Fibroblast of skin of scalp (primary cell): ENCODE measurements around the gene EGR1.
"Not testable (repeated sequence)": the region's sequence is repeated elsewhere in the genome, so short reads cannot be mapped to it uniquely, and the experiment has no call there.

Source experiments
- DNase-seq: peaks from one replicate; pipeline ENCODE4 v3.0.0-alpha.2; 2013

Gene EGR1

GRCh38 chr5:138469540-138470321 is 4.5 kb downstream of the EGR1 start:
- DNase-seq: no peak

GRCh38 chr5:138470322-138471051 is 5.2 kb downstream of the EGR1 start:
- DNase-seq: no peak

DNA sequence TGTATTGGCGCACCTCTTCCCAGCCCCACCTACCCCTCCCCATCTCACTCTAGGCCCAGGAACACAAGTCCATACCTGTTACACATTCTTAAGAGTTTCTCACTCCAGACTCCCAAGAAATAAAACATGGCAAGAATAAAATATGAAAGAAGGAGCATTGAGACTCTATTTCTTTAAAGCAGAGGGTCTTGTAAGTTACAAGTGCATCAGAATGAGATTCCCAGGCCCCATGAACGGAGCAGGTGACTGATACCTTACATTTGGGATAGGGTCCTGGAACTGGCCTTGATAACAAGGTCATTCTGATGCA is 5.7 kb downstream of the EGR1 start:
- no peak for DNase-seq

DNA sequence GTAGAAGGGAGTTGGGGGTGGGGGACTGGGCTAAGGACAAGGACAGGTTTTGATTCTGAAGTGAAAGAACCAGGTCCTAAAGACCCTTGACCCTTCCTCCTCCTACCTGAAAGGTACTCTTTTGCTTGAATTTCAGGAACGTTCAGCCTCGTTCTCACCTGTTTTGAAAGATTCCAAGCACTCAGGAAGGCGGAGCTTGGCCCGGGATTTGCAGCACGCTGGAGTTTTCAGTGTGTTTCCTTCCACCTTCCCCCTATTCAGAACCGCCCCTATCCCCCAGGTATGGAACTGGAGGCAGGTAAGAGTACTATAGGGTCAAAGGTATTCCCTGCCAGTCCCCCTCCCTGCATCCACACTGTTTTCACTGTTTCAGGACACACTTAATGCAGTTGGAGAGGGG is 7.1 kb downstream of the EGR1 start:
- no peak for DNase-seq

DNA sequence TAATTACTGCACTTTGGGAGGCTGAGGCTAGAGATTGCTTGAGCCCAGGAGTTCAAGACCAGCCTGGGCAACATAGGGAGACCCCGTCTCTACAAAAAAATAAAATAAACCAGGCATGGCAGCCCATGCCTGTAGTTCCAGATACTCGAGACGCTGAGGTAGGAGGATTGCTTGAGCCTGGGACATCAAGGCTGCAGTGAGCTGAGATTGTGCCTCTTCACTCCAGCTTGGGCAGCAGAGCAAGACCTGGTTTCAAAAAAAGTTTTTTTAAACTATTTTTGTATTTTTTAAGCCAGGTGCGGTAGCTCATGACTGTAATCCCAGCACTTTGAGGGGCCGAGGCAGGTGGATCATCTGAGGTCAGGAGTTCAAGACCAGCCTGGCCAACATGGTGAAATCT is 7.9 kb downstream of the EGR1 start:
- not testable (repeated sequence) for DNase-seq

DNA sequence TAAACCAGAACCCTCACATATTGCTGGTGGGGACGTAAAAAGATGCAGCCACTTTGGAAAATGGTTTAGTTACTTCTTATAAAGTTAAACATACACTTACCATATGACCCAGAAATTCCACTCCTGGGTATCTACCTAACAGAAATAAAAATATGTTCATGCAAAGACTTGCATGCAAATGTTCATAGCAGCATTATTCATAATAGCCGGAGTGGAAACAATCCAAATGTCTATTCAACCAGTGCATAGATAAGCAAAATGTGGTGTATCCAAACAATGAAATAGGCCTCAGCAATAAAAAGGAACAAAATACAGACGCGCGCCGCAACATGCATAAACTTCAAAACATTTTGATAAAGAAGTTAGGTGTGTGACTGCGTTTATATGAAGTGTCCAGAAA is 11.6 kb downstream of the EGR1 start:
- DNase-seq: no peak

- DNase-seq: no peak
Observed at GRCh38 chr5:138482638-138483037, 17.4 kb downstream of the EGR1 start.

DNA sequence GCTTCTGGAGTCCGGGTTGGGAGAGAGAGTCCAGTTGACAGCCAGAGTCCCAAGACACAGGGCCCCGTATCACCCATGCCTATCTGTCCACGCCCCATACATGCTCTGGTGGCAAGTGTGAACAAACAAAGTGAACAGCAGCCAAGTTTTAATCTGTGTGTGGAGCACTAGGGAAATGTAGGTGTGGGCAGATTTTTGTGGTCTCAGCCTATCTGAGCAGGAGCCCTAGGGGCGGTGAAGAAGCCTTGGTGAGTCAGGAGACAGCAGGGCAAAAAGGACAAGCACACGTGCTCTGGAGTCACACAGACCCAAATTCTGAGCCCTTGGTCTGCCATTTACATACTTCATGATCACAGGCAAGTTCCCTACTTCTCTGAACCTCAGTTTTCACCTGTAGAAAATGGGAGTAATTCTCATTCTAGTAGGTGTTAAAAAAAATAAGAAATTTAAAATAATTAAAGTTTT is 23.2 kb downstream of the EGR1 start:
- DNase-seq: no peak

GRCh38 chr5:138489683-138490061 is 24.4 kb downstream of the EGR1 start:
- no peak for DNase-seq

GRCh38 chr5:138490648-138491283 is 25.5 kb downstream of the EGR1 start:
- DNase-seq: no peak

- no peak for DNase-seq
Observed at GRCh38 chr5:138491284-138491648, 26.0 kb downstream of the EGR1 start.

- peak; percentile 91 for DNase-seq
Observed at GRCh38 chr5:138491669-138492559, 26.6 kb downstream of the EGR1 start.

DNA sequence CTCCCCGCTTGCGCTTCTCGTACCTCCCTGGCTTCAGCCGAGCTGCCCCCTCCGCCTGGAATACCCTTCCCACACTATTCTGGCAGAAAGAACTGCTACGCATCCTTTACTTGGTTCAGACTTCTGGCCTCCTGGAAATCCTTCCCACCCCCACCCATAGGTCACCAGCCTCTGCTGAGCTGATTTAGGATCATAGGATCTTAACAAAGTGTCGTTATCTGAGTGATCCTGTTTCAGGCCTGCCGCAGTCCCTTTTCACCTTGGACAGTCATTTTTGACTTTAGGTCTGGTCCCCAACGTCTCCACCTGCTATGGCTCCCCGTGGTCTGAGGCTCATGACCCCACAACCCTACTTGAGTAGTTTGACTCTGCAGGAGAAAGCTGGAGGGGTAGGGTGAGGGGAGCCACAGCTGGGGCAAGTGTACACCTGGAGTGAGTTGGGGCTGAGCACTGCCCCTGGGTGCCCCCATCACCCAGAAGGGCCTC is 27.3 kb downstream of the EGR1 start:
- DNase-seq: no peak

GRCh38 chr5:138495351-138495750 is 30.1 kb downstream of the EGR1 start:
- no peak for DNase-seq

- DNase-seq: no peak
Observed at GRCh38 chr5:138498376-138498775, 33.1 kb downstream of the EGR1 start.

- DNase-seq: no peak
Observed at GRCh38 chr5:138502121-138502520, 36.8 kb downstream of the EGR1 start.

DNA sequence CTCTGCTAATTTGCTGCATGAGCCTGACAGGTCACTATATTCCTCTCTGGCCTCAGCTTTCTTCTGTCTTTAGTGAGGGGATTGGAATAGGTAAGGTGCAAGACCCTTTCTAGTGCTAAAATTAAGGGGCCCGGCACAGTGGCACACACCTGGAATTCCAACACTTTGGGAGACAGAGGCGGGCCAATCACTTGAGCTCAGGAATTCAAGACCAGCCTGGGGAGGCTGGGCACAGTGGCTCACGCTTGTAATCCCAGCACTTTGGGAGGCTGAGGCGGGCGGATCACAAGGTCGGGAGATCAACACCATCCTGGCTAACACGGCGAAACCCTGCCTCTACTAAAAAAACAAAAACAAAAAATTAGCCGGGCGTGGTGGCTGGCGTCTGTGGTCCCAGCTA is 37.2 kb downstream of the EGR1 start:
- no peak for DNase-seq

- peak; percentile 64 for DNase-seq
Observed at GRCh38 chr5:138503487-138504270, 38.4 kb downstream of the EGR1 start.

DNA sequence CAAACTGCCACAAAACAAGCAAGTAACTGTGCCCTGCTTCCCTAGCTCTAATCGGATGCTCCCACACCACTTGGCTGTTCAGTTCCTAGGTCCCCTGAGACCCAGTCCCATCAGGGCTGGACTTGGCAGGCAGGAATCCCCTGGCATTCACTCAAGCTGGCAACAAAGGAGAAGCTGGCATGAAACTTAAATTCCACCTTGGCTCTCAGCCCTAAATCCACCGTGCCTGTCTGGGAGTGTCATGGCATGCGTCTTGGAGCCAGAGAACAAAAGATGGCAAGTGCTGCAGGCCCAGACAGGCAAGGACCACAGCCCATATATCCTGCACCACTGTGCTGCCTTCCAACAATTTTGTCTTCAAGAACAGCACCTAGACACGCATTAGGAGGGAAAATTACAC is 39.5 kb downstream of the EGR1 start:
- peak; percentile 20 for DNase-seq

DNA sequence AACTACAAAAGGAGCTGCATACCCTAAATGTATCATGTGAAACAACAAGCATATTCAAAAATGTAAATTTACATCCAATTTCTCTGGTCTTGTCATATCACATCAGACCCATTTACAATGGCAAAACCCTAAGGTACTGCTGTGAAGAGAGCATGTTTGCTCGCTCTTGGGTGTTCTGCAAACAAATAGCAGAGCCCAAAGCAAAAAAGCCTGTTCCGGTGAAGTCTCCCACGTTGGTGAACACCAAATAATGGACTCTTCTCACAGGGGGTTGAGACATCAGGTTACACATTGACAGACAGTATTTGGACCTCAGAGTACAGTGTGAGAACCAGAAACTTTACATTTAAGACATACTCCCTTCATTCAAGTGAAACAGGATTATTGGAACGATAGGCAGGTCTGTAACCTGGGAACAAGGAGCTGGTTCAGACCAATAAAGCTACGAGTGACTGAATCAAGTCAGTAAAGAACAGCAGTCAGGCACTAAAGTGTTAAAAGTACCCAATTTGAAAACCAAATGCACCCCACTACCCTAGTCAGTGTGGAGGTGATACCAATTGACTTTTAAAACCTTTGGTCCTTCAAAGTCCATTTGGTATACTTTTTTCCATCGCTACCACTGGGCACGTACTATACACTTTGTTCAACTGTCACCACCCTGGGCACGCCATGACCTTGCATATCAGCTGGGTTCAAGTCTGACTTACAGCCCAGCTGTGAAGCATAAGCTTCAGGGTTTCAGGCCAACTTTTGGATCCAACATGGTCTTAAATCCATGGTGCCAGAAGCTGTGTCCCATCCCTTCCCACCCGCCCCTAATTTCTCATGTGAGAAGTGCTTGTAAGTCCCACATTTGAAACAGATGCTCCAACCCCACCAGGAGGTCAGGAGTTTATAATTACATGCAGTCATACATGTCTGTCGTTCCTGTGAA is 41.4 kb downstream of the EGR1 start:
- DNase-seq: no peak

GRCh38 chr5:138507485-138507884 is 42.2 kb downstream of the EGR1 start:
- DNase-seq: not testable (repeated sequence)
